Measurements from ENCODE around the gene MCOLN2.

Gene MCOLN2

DNA sequence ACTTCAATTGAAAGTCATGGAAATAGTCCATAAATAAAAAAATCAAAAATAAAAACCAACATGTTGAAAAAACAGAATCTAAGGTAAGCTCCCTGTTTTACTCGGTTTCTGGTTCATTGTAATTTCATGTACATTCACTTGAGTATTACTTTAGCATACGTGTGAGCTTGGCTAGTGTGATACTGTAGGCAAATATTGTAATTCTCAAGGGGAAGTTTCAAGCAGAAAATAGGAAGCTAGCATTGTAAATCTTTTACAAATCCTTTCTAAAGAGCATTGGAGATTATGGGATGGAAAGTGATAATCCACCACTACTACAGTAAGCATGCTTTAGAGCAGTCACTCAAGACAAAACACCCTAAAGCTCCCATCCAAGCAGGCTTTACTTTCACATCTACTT lies 100.6 kb downstream of the MCOLN2 start:
- ChIA-PET POLR2A (no interaction called here), CTCF (interaction anchor here (0.7 to 1.4 kb wide), 4 partner anchors 49 to 359 kb away, joined by 3 to 4 read pairs (median 4); no protein-coding TSS in a partner anchor)
- TF ChIP-seq ZNF16 (tag by site-specific recombination; IDR thresholded peaks at IDR 0.05; ENCODE audit: low read depth) (no peak), ZNF555 (tag by site-specific recombination; conservative IDR thresholded peaks at IDR 0.05) (no peak), ZNF530 (tag by site-specific recombination; IDR thresholded peaks at IDR 0.05; ENCODE audit: low read depth) (no peak), ZBTB20 (tag by site-specific recombination; IDR thresholded peaks at IDR 0.05) (no peak), MYNN (tag by site-specific recombination; IDR thresholded peaks at IDR 0.05; ENCODE audit: borderline replicate concordance) (no peak), ZNF423 (tag by site-specific recombination; IDR thresholded peaks at IDR 0.05) (no peak), ZNF416 (tag by site-specific recombination; IDR thresholded peaks at IDR 0.05) (no peak), ZNF510 (tag by site-specific recombination; IDR thresholded peaks at IDR 0.05; ENCODE audit: insufficient replicate concordance) (no peak), ZNF341 (tag by site-specific recombination; IDR thresholded peaks at IDR 0.05; ENCODE audit: low read depth) (no peak), ZNF274 (IDR thresholded peaks at IDR 0.05; ENCODE audit: low read length) (no peak), ZNF274 (tag by site-specific recombination; IDR thresholded peaks at IDR 0.05; ENCODE audit: borderline replicate concordance) (no peak), MEIS1 (CRISPR knock-in tag; IDR thresholded peaks at IDR 0.05; ENCODE audit: borderline replicate concordance) (no peak), ZNF830 (tag by site-specific recombination; IDR thresholded peaks at IDR 0.05; ENCODE audit: low read depth) (no peak), ZNF112 (tag by site-specific recombination; IDR thresholded peaks at IDR 0.05) (no peak), ZNF544 (tag by site-specific recombination; IDR thresholded peaks at IDR 0.05) (no peak), BCL11A (tag by site-specific recombination; IDR thresholded peaks at IDR 0.05; ENCODE audit: low read depth) (no peak), ZNF549 (tag by site-specific recombination; IDR thresholded peaks at IDR 0.05) (no peak)
- TF ChIP-seq, protein P1, sequence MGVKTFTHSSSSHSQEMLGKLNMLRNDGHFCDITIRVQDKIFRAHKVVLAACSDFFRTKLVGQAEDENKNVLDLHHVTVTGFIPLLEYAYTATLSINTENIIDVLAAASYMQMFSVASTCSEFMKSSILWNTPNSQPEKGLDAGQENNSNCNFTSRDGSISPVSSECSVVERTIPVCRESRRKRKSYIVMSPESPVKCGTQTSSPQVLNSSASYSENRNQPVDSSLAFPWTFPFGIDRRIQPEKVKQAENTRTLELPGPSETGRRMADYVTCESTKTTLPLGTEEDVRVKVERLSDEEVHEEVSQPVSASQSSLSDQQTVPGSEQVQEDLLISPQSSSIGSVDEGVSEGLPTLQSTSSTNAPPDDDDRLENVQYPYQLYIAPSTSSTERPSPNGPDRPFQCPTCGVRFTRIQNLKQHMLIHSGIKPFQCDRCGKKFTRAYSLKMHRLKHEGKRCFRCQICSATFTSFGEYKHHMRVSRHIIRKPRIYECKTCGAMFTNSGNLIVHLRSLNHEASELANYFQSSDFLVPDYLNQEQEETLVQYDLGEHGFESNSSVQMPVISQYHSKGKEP (tag by site-specific recombination; IDR thresholded peaks at IDR 0.05), result no peak
- TF ChIP-seq, protein P2, sequence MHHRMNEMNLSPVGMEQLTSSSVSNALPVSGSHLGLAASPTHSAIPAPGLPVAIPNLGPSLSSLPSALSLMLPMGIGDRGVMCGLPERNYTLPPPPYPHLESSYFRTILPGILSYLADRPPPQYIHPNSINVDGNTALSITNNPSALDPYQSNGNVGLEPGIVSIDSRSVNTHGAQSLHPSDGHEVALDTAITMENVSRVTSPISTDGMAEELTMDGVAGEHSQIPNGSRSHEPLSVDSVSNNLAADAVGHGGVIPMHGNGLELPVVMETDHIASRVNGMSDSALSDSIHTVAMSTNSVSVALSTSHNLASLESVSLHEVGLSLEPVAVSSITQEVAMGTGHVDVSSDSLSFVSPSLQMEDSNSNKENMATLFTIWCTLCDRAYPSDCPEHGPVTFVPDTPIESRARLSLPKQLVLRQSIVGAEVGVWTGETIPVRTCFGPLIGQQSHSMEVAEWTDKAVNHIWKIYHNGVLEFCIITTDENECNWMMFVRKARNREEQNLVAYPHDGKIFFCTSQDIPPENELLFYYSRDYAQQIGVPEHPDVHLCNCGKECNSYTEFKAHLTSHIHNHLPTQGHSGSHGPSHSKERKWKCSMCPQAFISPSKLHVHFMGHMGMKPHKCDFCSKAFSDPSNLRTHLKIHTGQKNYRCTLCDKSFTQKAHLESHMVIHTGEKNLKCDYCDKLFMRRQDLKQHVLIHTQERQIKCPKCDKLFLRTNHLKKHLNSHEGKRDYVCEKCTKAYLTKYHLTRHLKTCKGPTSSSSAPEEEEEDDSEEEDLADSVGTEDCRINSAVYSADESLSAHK (tag by site-specific recombination; IDR thresholded peaks at IDR 0.05), result no peak
- TF ChIP-seq, protein P3, sequence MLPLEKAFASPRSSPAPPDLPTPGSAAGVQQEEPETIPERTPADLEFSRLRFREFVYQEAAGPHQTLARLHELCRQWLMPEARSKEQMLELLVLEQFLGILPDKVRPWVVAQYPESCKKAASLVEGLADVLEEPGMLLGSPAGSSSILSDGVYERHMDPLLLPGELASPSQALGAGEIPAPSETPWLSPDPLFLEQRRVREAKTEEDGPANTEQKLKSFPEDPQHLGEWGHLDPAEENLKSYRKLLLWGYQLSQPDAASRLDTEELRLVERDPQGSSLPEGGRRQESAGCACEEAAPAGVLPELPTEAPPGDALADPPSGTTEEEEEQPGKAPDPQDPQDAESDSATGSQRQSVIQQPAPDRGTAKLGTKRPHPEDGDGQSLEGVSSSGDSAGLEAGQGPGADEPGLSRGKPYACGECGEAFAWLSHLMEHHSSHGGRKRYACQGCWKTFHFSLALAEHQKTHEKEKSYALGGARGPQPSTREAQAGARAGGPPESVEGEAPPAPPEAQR (tag by site-specific recombination; IDR thresholded peaks at IDR 0.05), result no peak
- TF ChIP-seq, protein P4, sequence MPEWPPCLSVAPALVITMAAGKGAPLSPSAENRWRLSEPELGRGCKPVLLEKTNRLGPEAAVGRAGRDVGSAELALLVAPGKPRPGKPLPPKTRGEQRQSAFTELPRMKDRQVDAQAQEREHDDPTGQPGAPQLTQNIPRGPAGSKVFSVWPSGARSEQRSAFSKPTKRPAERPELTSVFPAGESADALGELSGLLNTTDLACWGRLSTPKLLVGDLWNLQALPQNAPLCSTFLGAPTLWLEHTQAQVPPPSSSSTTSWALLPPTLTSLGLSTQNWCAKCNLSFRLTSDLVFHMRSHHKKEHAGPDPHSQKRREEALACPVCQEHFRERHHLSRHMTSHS (tag by site-specific recombination; IDR thresholded peaks at IDR 0.05), result no peak
- H3K9me3 ChIP-seq (ENCODE audit: control insufficient read depth, insufficient read depth, low read depth, low read length), result no peaks in the 10 kb centered on the region
- no peak overlapping the region for H3K4me3 ChIP-seq (ENCODE audit: low read depth, low read length)
- H3K27ac ChIP-seq (ENCODE audit: extremely low read depth, low read depth, low read length), result no peak overlapping the region
- H3K36me3 ChIP-seq (ENCODE audit: control insufficient read depth in 2 of 2, insufficient read depth in 1 of 2, low read length in 2 of 2), result no peaks in the 10 kb centered on the region
- no peaks in the 10 kb centered on the region for H3K4me1 ChIP-seq (ENCODE audit: control insufficient read depth, insufficient read depth, low read length)

Measured in HEK293 (cell line).